ENCODE measurements around the gene GPC3. TPM values are rescaled to one million over a fixed set of nuclear protein-coding genes. Genes with fewer than 3 reads are reported as not detected.

The GPC3 gene
- total RNA-seq, 2 donors from 2014 or later: 2.7 to 5.2 TPM

GRCh38 chrX:133715715-133716114, 269.7 kb downstream of the GPC3 start:
- DNase-seq (ENCODE audit: low spot score): no peak
- intact Hi-C loops (cut with DNase I): no loop called here

GRCh38 chrX:133709501-133709900, 275.9 kb downstream of the GPC3 start:
- WGBS: 63% methylated on average over 1 of the region's 1 CpG
- intact Hi-C loops (cut with DNase I): no loop called here
- no peaks in the 10 kb centered on the region for H3K9me3 ChIP-seq
- H3K27ac ChIP-seq: no peak overlapping the region
- H3K4me1 ChIP-seq (replicated peaks): no peaks in the 10 kb centered on the region
- no peaks in the 10 kb centered on the region for H3K27me3 ChIP-seq (replicated peaks; ENCODE audit: insufficient read depth)
- no peaks in the 10 kb centered on the region for H3K36me3 ChIP-seq
- H3K4me3 ChIP-seq: no peak overlapping the region
- no peak for DNase-seq (ENCODE audit: low spot score)
- TF ChIP-seq POLR2A (IDR thresholded peaks at IDR 0.05) (no peak), POLR2AphosphoS5 (IDR thresholded peaks at IDR 0.05) (no peak), CTCF (IDR thresholded peaks at IDR 0.05) (no peak)

More at GRCh38 chrX:133715715-133716114, 269.7 kb downstream of the GPC3 start:
- H3K27ac ChIP-seq: no peak overlapping the region
- H3K4me3 ChIP-seq: no peak overlapping the region
- H3K4me1 ChIP-seq (replicated peaks): no peaks in the 10 kb centered on the region
- H3K9me3 ChIP-seq: no peaks in the 10 kb centered on the region
- TF ChIP-seq POLR2AphosphoS5 (IDR thresholded peaks at IDR 0.05) (no peak), CTCF (IDR thresholded peaks at IDR 0.05) (no peak), POLR2A (IDR thresholded peaks at IDR 0.05) (no peak)
- H3K27me3 ChIP-seq (replicated peaks; ENCODE audit: insufficient read depth): no peaks in the 10 kb centered on the region
- WGBS: 100% methylated on average over 1 of the region's 1 CpG
- H3K36me3 ChIP-seq: no peaks in the 10 kb centered on the region

- no peak for DNase-seq (ENCODE audit: low spot score)
- intact Hi-C loops (cut with DNase I): no loop called here
- Histone ChIP-seq H3K4me1 (replicated peaks) (no peaks in the 10 kb centered on the region), H3K27me3 (replicated peaks; ENCODE audit: insufficient read depth) (no peaks in the 10 kb centered on the region), H3K9me3 (no peaks in the 10 kb centered on the region), H3K36me3 (no peaks in the 10 kb centered on the region), H3K27ac (no peak overlapping the region), H3K4me3 (no peak overlapping the region)
- WGBS: 100% methylated on average over 1 of the region's 1 CpG
- TF ChIP-seq POLR2AphosphoS5 (IDR thresholded peaks at IDR 0.05) (no peak), CTCF (IDR thresholded peaks at IDR 0.05) (no peak), POLR2A (IDR thresholded peaks at IDR 0.05) (no peak)
Observed at GRCh38 chrX:133706890-133707289, 278.5 kb downstream of the GPC3 start.

- Histone ChIP-seq H3K27me3 (replicated peaks; ENCODE audit: insufficient read depth) (no peaks in the 10 kb centered on the region), H3K4me3 (no peak overlapping the region), H3K4me1 (replicated peaks) (no peaks in the 10 kb centered on the region), H3K27ac (no peak overlapping the region), H3K36me3 (no peaks in the 10 kb centered on the region), H3K9me3 (no peaks in the 10 kb centered on the region)
- DNase-seq (ENCODE audit: low spot score): no peak
- TF ChIP-seq CTCF (IDR thresholded peaks at IDR 0.05) (no peak), POLR2AphosphoS5 (IDR thresholded peaks at IDR 0.05) (no peak), POLR2A (IDR thresholded peaks at IDR 0.05) (no peak)
- intact Hi-C loops (cut with DNase I): no loop called here
Observed at GRCh38 chrX:133702230-133702629, 283.2 kb downstream of the GPC3 start.

GRCh38 chrX:133699023-133699728, 286.2 kb downstream of the GPC3 start:
- no peaks in the 10 kb centered on the region for H3K9me3 ChIP-seq
- TF ChIP-seq CTCF (IDR thresholded peaks at IDR 0.05) (no peak), POLR2A (IDR thresholded peaks at IDR 0.05) (no peak), POLR2AphosphoS5 (IDR thresholded peaks at IDR 0.05) (no peak)
- H3K4me3 ChIP-seq: no peak overlapping the region
- DNase-seq (ENCODE audit: low spot score): no peak
- intact Hi-C loops (cut with DNase I): no loop called here
- no peaks in the 10 kb centered on the region for H3K36me3 ChIP-seq
- H3K4me1 ChIP-seq (replicated peaks): no peaks in the 10 kb centered on the region
- 91% methylated on average over 7 of the region's 7 CpGs for WGBS
- H3K27ac ChIP-seq: no peak overlapping the region
- no peaks in the 10 kb centered on the region for H3K27me3 ChIP-seq (replicated peaks; ENCODE audit: insufficient read depth)
